ENCODE data around the gene C16orf78. TPM values are rescaled to one million over a fixed set of nuclear protein-coding genes. Genes with fewer than 3 reads are reported as not detected.

C16orf78 gene
- total RNA-seq, 4 donors from 2014 or later, result not detected

DNA sequence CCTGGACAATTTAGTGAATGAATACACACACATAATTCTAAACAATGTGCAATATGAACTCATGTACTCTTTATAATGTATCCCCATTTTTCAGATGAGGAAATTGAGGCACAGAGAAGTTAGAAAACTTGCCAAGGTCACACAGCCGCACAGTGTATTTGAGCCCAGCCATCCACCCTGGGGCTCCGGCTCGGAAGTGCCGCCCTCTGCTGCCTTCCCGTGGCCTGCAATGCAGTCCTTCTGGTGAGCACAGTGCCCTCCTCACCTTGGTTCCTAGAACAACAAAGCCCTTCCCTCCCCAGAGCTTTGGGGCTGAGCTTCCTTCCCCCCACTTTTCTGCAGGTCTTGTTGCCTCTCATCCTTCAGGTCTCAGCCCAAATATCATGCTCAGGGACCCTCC lies 63.7 kb downstream of the C16orf78 start:
- Histone ChIP-seq H3K27ac (no peak overlapping the region), H3K36me3 (no peaks in the 10 kb centered on the region)
- TF ChIP-seq, protein P1, sequence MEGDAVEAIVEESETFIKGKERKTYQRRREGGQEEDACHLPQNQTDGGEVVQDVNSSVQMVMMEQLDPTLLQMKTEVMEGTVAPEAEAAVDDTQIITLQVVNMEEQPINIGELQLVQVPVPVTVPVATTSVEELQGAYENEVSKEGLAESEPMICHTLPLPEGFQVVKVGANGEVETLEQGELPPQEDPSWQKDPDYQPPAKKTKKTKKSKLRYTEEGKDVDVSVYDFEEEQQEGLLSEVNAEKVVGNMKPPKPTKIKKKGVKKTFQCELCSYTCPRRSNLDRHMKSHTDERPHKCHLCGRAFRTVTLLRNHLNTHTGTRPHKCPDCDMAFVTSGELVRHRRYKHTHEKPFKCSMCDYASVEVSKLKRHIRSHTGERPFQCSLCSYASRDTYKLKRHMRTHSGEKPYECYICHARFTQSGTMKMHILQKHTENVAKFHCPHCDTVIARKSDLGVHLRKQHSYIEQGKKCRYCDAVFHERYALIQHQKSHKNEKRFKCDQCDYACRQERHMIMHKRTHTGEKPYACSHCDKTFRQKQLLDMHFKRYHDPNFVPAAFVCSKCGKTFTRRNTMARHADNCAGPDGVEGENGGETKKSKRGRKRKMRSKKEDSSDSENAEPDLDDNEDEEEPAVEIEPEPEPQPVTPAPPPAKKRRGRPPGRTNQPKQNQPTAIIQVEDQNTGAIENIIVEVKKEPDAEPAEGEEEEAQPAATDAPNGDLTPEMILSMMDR (IDR thresholded peaks at IDR 0.05 in 4 of 5, conservative IDR thresholded peaks at IDR 0.05 in 1 of 5), result no peak
- TF ChIP-seq POLR2A (IDR thresholded peaks at IDR 0.05), result no peak

DNA sequence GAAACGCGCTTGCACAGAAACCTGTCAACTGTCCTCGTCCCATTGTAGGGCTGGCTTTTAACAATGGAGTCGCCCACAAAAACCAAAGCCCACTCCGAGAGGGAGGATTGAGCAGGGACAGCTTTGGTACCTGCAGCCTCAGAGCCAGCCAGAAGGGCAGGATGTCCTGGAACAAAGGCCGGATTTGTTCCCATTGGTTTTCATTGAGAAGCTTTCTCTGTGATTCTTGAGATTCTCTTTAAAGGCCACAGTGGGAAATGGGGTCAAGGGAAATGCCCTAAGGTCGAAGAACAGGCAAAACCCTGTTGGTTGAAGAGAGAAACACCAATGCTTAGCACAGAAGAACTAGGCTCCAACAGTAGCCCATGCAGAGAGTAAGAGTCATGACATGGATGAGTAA lies 65.4 kb downstream of the C16orf78 start:
- in situ Hi-C loops (cut with MboI; ENCODE audit: low sequenced_read_pairs in 4 of 4) (no loop called here), intact Hi-C loops (cut with DNase I; ENCODE audit: low total_unique reads) (no loop called here)
- ATAC-seq (no peak), DNase-seq (no peak)
- H3K4me1 ChIP-seq, result no peaks in the 10 kb centered on the region
- H3K27me3 ChIP-seq, result peaks cover 0 to 6% (median 0%) of the 10 kb centered on the region in 3 donors
- TF ChIP-seq, protein P1 (IDR thresholded peaks at IDR 0.05 in 4 of 5, conservative IDR thresholded peaks at IDR 0.05 in 1 of 5), result no peak
- TF ChIP-seq POLR2A (IDR thresholded peaks at IDR 0.05), result no peak
- no peak overlapping the region for H3K4me3 ChIP-seq
- H3K9me3 ChIP-seq, result no peaks in the 10 kb centered on the region
- H3K27ac ChIP-seq, result no peak overlapping the region
- H3K36me3 ChIP-seq, result no peaks in the 10 kb centered on the region

More for the DNA sequence above, 63.7 kb downstream of the C16orf78 start:
- no peaks in the 10 kb centered on the region for H3K9me3 ChIP-seq
- peaks cover 0 to 6% (median under 1%) of the 10 kb centered on the region in 3 donors for H3K27me3 ChIP-seq
- in situ Hi-C loops (cut with MboI; ENCODE audit: low sequenced_read_pairs in 4 of 4) (no loop called here), intact Hi-C loops (cut with DNase I; ENCODE audit: low total_unique reads) (no loop called here)
- no peak overlapping the region for H3K4me3 ChIP-seq
- DNase-seq (no peak), ATAC-seq (no peak)
- no peaks in the 10 kb centered on the region for H3K4me1 ChIP-seq

DNA sequence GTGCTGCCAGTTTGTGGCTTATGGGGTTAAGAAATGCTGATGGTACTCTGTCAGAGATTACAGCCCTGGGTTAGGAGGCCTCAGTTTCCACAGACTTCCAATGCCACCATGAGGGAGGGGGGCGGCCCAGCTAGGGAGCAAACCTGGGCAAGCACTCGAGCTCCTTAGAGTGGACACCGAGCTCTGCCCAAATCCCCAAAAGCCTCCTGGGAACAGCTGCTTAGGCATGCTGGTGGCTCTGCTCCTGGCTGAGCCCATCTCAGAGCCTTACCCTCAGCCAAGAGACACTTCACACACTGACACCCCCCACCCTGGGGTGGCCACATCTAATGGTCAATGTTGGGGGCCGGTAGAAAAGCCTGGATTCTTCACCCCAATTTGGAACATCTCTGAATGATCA lies 66.1 kb downstream of the C16orf78 start:
- in situ Hi-C loops (cut with MboI; ENCODE audit: low sequenced_read_pairs in 4 of 4) (no loop called here), intact Hi-C loops (cut with DNase I; ENCODE audit: low total_unique reads) (no loop called here)
- TF ChIP-seq POLR2A (IDR thresholded peaks at IDR 0.05), result no peak
- TF ChIP-seq, protein P1 (IDR thresholded peaks at IDR 0.05 in 4 of 5, conservative IDR thresholded peaks at IDR 0.05 in 1 of 5), result no peak
- Histone ChIP-seq H3K4me3 (no peak overlapping the region), H3K36me3 (no peaks in the 10 kb centered on the region), H3K4me1 (no peaks in the 10 kb centered on the region), H3K27me3 (peaks cover 0 to 6% (median 0%) of the 10 kb centered on the region in 3 donors), H3K9me3 (no peaks in the 10 kb centered on the region), H3K27ac (no peak overlapping the region)
- DNase-seq, result no peak
- no peak for ATAC-seq

DNA sequence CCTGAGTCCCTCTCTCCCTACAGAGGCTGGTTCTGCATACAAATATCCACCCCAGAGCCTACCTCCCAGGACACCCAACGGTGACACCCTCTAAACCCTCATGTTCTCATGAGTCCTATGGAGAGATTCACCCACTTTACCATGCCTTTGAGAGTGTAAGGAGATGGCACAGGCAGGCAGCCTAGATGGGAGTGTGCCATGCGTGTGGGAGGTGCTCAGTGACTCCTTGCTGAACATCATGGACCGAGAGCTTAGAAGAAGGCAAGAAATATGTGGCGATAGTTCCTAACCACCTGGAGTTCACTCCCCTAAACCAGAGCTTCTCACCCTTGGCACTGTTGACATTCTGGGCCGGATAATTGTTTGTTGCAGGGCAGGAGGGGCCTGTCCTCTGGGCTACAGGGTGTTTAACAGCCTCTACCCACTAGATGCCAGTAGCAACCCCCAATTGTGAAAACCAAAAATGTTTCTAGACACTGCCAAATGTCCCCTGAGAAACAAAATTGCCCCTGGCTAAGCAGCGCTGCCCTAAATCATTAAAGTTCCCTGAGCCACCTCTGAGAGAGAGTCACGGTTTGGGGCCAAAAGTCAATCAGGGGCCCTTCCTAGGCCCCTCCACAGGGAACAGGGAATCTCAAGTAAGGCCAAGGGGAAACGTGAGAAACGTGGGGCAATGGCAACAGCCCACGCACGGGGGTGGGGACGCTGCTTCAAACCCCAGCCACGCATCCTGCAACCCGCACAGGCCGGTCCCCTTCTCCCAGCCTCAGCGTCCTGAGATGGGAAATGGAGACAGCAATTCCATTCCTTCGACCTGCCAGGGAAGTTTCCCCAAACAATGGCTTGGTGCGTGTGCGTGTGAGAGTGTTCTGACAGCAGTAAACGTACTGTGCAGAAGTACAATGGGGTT lies 66.8 kb downstream of the C16orf78 start:
- TF ChIP-seq POLR2A (IDR thresholded peaks at IDR 0.05), result no peak
- TF ChIP-seq, protein P1 (IDR thresholded peaks at IDR 0.05 in 4 of 5, conservative IDR thresholded peaks at IDR 0.05 in 1 of 5), result no peak
- DNase-seq (no peak), ATAC-seq (no peak)
- no peaks in the 10 kb centered on the region for H3K4me1 ChIP-seq
- peaks cover 0 to 6% (median 0%) of the 10 kb centered on the region in 3 donors for H3K27me3 ChIP-seq
- no peak overlapping the region for H3K4me3 ChIP-seq
- intact Hi-C loops (cut with DNase I; ENCODE audit: low total_unique reads), result no loop called here
- in situ Hi-C loops (cut with MboI; ENCODE audit: low sequenced_read_pairs in 4 of 4), result no loop called here
- no peaks in the 10 kb centered on the region for H3K9me3 ChIP-seq
- H3K36me3 ChIP-seq, result no peaks in the 10 kb centered on the region
- no peak overlapping the region for H3K27ac ChIP-seq

Data from gastrocnemius medialis (tissue), 4 donors.